HUES6 (cell line): ENCODE measurements around the gene ZFYVE27.

Experiments
- H3K27ac ChIP-seq: 2 replicates; pipeline ENCODE4 v1.7.0; 2013; ENCODE audit warnings: low read depth, mild to moderate bottlenecking, low read length, inconsistent platforms
- H3K27me3 ChIP-seq: 2 replicates; pipeline ENCODE4 v1.6.1; 2013; ENCODE audit warnings: low read length; ENCODE audit not compliant: control insufficient read depth, insufficient read depth
- H3K36me3 ChIP-seq: 2 replicates; pipeline ENCODE4 v1.6.1; 2013; ENCODE audit warnings: low read length; ENCODE audit not compliant: control insufficient read depth, insufficient read depth
- H3K4me1 ChIP-seq: 2 replicates; pipeline ENCODE4 v1.6.1; 2013; ENCODE audit warnings: low read length; ENCODE audit not compliant: control insufficient read depth, insufficient read depth
- H3K4me3 ChIP-seq: 2 replicates; pipeline ENCODE4 v1.5.1; 2013; ENCODE audit warnings: low read depth, low read length
- H3K9ac ChIP-seq: one replicate; pipeline ENCODE4 v1.6.1; 2013; ENCODE audit warnings: mild to moderate bottlenecking, low read length
- H3K9me3 ChIP-seq: 2 replicates; pipeline ENCODE4 v1.6.1; 2013; ENCODE audit warnings: low read depth, low read length; ENCODE audit not compliant: control insufficient read depth, insufficient read depth

Gene ZFYVE27

DNA sequence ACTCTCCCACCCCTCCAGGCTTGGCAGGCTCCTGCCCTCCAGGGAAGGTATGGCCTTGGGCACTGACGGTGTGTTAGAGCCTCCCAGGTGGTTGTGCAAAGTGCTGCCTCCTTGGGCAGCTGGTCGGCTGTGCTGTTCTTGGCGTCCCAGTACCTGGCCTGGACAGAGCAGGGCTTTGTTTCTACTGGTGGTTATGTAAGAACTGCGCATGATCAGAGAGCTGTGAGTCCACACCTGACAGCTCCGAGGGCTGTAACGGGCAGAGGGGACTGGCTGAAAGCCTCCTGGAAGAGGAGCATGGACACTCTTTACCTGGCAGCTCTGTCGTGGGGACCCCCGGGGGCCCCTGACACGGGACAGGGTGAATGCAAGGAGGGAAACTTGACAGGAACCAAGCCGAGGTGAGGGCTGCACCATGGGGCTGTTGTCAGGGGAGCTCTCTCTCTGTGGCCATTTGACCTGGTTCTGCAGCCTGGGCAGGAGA lies 37.9 kb downstream of the ZFYVE27 start:
- Histone ChIP-seq H3K36me3 (no peaks in the 10 kb centered on the region), H3K4me1 (peaks cover 27% of the 10 kb centered on the region), H3K27me3 (peaks cover 42% of the 10 kb centered on the region), H3K9me3 (no peaks in the 10 kb centered on the region), H3K4me3 (no peak overlapping the region), H3K9ac (no peak overlapping the region), H3K27ac (no peak overlapping the region)

- Histone ChIP-seq H3K27ac (no peak overlapping the region), H3K4me1 (peaks cover 41% of the 10 kb centered on the region), H3K9me3 (no peaks in the 10 kb centered on the region), H3K36me3 (no peaks in the 10 kb centered on the region), H3K9ac (no peak overlapping the region), H3K27me3 (peaks cover 20% of the 10 kb centered on the region), H3K4me3 (no peak overlapping the region)
Measured at GRCh38 chr10:97777143-97777542, 40.2 kb downstream of the ZFYVE27 start.

DNA sequence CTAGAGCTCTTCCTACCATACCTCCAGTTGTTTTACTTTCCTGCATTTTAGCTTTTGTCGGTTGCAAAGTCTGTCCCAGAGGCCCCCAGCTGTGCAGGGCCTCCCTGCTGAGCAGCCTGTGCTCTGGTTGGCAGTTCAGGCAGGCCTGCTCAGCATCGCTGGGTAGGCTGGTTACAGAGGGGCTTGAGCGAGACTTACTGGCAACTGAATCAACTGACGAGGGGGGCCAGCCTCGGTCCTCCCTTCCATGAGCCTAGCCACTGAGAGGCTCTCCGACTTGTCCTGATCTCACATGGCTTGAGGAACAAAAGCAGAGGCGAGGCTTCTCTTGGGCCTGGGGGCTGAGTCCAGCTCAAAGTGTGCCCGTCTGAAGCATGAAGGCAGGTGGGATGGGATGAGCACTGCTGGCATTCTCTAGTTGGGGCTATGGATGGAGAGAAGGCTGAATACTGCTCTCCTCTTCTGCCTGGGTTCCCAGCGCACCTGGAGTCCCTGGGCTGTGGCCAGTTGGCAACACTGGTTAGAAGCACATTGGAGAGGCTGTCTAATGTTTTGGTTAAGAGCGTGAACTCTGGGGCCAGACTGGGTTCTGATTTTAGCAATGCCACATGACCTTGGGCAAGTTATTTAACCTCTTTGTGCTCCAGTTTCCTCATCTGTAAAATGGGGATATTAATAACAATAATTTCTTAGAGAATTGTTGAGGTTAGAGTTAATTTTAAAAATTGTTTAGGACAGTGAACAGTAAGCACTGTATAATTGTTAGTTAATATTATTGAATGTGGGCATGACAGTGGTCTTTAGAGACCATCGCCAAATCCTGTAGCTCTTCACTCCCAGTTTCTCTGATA lies 41.7 kb downstream of the ZFYVE27 start:
- H3K9ac ChIP-seq = no peak overlapping the region

DNA sequence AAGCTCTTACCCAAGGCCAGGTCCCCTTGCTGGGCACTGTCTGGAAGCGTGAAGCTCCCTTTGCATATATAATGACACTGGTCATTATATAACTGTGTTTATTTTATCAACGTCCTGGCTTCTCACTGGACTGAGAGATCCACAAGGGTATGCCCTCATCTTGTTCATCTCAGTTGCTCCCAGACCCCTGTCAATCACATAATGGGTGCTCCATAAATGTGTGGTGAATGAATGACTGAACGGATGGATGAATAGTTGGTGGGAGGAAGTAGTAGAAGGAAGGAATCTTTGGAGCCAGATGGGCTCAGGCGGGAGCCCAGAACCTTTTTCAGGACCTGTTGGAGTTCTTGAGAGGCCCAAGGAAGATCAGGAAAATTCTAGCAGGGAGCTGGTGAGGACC lies 42.6 kb downstream of the ZFYVE27 start:
- no peak overlapping the region for H3K9ac ChIP-seq
- H3K4me3 ChIP-seq = no peak overlapping the region
- H3K27ac ChIP-seq = no peak overlapping the region
- H3K9me3 ChIP-seq = no peaks in the 10 kb centered on the region
- no peaks in the 10 kb centered on the region for H3K36me3 ChIP-seq
- no peaks in the 10 kb centered on the region for H3K27me3 ChIP-seq
- H3K4me1 ChIP-seq = peaks cover 29% of the 10 kb centered on the region

More for the DNA sequence above, 41.7 kb downstream of the ZFYVE27 start:
- no peaks in the 10 kb centered on the region for H3K36me3 ChIP-seq
- no peak overlapping the region for H3K27ac ChIP-seq
- H3K4me3 ChIP-seq = no peak overlapping the region
- H3K27me3 ChIP-seq = peaks cover 5% of the 10 kb centered on the region
- H3K4me1 ChIP-seq = peaks cover 29% of the 10 kb centered on the region
- no peaks in the 10 kb centered on the region for H3K9me3 ChIP-seq

DNA sequence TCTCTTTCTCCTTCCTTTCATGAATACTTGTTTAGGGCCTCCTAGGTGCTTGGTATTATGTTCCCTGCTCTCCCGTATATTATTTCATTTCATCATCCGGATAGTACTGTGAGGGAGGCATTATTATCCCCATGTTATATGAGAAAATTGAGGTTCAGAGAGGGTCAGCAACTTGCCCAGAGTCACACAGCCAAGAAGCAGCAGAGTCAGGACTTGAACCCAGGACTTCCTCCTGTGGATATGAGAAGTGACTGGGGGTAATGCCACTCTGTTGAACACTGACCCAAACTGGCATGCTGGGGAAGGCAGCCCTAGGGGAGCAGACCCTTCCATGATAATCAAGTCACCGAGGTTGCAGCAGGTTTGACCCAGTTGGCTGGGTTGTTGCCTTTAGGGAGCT lies 43.0 kb downstream of the ZFYVE27 start:
- H3K4me1 ChIP-seq = peaks cover 29% of the 10 kb centered on the region
- H3K27me3 ChIP-seq = no peaks in the 10 kb centered on the region
- H3K4me3 ChIP-seq = no peak overlapping the region
- no peak overlapping the region for H3K9ac ChIP-seq
- H3K36me3 ChIP-seq = no peaks in the 10 kb centered on the region
- H3K9me3 ChIP-seq = no peaks in the 10 kb centered on the region
- no peak overlapping the region for H3K27ac ChIP-seq

GRCh38 chr10:97780841-97781617 lies 44.1 kb downstream of the ZFYVE27 start:
- Histone ChIP-seq H3K27me3 (no peaks in the 10 kb centered on the region), H3K9ac (no peak overlapping the region), H3K4me1 (peaks cover 29% of the 10 kb centered on the region), H3K4me3 (no peak overlapping the region), H3K36me3 (no peaks in the 10 kb centered on the region), H3K27ac (no peak overlapping the region), H3K9me3 (no peaks in the 10 kb centered on the region)

DNA sequence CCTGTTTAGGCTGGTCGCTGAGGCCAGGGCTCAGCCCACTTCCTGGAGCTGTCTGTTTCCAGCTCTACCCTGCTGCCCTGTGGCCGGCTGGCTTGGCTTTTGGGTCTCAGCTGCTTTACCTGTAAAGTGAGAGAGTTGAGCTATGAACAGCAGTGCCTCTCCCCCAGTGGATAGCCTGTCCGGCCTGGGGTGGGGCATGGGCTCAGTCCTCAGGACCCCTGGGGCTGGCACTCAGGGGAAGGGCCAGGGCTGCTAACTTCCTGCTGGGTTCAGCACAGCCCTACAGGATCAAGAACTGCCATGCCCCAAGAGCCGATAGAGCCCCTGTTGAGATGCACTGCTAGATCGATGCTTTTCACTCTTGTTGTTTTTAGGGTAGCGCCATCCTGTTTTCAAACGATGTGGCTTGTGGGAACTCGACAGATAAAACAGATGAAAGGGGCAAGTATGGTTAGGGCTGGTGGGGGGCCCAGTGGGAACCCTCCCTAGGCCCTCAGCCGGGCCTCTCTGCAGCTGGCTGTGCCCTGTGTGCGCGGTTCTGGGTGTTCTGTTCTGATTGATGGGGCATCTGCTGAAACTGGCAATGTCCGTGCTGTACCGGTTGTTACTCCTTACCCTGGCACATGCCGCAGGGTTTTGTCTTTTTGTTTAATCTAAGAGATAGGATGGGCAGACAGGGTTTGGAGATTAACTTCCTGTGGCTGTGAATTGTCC lies 44.8 kb downstream of the ZFYVE27 start:
- H3K9ac ChIP-seq = no peak overlapping the region

DNA sequence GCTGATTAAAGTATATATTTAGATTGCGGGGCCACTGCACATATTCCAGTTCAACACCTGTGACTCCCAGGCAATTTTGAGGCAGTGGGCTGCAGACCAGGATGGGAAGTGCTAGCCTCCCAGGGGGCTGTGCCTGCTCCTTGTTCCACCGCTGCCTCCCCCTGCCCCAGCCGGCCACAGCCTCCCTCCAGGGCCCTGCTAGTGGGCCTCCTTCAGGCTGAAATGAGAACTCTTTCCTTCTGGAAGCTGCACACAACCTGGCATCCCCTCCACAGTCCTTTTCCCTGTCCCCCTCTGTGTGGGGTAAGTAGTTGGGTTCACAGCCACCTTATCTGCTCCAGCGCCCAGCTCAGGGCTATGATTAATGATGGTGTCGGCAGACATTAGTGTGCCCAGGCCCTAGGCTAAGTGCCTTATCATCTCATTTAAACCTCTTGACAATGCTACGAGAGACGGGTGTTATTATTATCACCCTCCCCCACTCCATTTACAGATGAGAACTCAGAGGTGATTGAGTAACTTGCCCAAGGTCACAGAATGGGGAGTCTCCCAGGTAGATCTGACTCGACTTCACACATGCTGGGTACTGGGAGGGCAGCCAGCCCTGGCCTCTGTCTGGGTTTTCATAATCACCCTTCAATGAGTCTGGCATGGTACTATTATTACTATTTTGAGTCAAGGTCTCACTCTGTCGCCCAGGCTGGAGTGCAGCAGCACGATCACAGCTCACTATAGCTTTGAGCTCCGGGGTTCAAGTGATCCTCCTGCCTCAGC lies 45.7 kb downstream of the ZFYVE27 start:
- Histone ChIP-seq H3K4me1 (peaks cover 29% of the 10 kb centered on the region), H3K4me3 (no peak overlapping the region), H3K9me3 (no peaks in the 10 kb centered on the region), H3K9ac (no peak overlapping the region), H3K27ac (no peak overlapping the region), H3K27me3 (no peaks in the 10 kb centered on the region; the same call in 1 of the 2 replicates), H3K36me3 (no peaks in the 10 kb centered on the region)

More for the DNA sequence above, 44.8 kb downstream of the ZFYVE27 start:
- no peaks in the 10 kb centered on the region; the same call in 1 of the 2 replicates for H3K27me3 ChIP-seq
- H3K36me3 ChIP-seq = no peaks in the 10 kb centered on the region
- H3K4me1 ChIP-seq = peaks cover 29% of the 10 kb centered on the region
- no peaks in the 10 kb centered on the region for H3K9me3 ChIP-seq
- no peak overlapping the region; the same call in 1 of the 2 replicates for H3K27ac ChIP-seq
- no peak overlapping the region for H3K4me3 ChIP-seq

- Histone ChIP-seq H3K4me1 (peaks cover 25% of the 10 kb centered on the region), H3K9me3 (no peaks in the 10 kb centered on the region), H3K9ac (no peak overlapping the region), H3K27ac (no peak overlapping the region), H3K27me3 (no peaks in the 10 kb centered on the region; the same call in 1 of the 2 replicates), H3K4me3 (no peak overlapping the region), H3K36me3 (no peaks in the 10 kb centered on the region)
Measured at GRCh38 chr10:97784200-97784810, 47.4 kb downstream of the ZFYVE27 start.

DNA sequence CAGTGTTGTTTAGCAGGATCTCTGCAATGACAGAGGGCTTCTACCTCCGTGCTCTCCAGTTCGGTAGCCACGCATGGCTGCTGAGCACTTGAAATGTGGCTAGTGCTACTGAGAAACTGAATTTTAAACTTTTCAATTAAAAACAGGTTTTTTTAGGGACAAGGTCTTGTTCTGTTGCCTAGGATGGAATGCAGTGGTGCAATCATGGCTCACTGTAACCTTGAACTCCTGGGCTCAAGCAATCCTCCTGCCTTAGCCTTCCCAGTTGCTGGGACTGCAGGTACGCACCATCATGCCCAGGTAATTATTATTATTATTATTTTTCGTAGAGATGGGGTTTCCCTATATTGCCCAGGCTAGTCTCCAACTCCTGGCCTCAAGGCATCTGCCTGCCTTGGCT lies 48.3 kb downstream of the ZFYVE27 start:
- Histone ChIP-seq H3K9me3 (no peaks in the 10 kb centered on the region), H3K4me1 (peaks cover 25% of the 10 kb centered on the region), H3K36me3 (no peaks in the 10 kb centered on the region), H3K9ac (no peak overlapping the region), H3K27me3 (no peaks in the 10 kb centered on the region; the same call in 1 of the 2 replicates), H3K4me3 (no peak overlapping the region), H3K27ac (no peak overlapping the region)
